ENCODE data around the gene GPD2. TPM values are rescaled to one million over a fixed set of nuclear protein-coding genes. Genes with fewer than 3 reads are reported as not detected.

Gene GPD2
- total and polyA plus RNA-seq, 2 of the 8 experiments (the other 6 are each of a cell fraction or from before 2014, with no cell fraction given): 8.4 to 43.1 TPM

DNA sequence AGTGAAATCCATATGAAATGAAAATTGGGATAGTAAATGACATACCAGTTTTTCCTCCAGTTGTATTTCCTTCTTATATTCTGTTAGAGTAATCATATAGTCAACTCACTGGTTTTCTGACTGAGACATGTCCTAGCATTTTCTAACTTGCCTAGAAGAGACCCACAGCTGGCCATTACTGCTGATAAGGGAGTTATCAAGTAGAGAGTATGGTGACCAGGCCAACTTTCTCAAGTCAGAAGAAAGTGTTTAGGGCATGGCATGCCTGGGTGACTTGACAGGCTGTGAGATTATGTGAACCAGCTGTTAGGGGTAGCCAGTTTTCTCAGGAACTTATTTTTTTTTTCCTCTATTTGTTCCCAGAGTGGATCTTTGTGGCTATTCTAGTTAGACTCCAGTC, 81.2 kb downstream of the GPD2 start:
- Histone ChIP-seq H3K4ac (replicated peaks; ENCODE audit: insufficient read length, low read depth, low read length) (no peak overlapping the region), H3K4me1 (replicated peaks in 1 of 4; ENCODE audit: control insufficient read depth in 3 of 4, insufficient read depth in 4 of 4, low read length in 3 of 4) (no peaks in the 10 kb centered on the region), H4K91ac (replicated peaks; ENCODE audit: insufficient read length, low read length) (no peak overlapping the region), H3K79me1 (ENCODE audit: low read depth, low read length) (no peaks in the 10 kb centered on the region), H2BK15ac (ENCODE audit: low read length) (no peak overlapping the region), H3K14ac (ENCODE audit: insufficient read length) (no peak overlapping the region), H2AFZ (ENCODE audit: low read length) (no peak overlapping the region), H2BK20ac (ENCODE audit: low read length) (no peak overlapping the region), H3K4me3 (ENCODE audit: extremely low read depth in 1 of 4, insufficient read depth in 2 of 4, low read depth in 3 of 4, low read length in 4 of 4) (no peak overlapping the region), H3K9me3 (ENCODE audit: insufficient read depth in 2 of 2, low read depth in 1 of 2, low read length in 1 of 2) (peaks cover 4% of the 10 kb centered on the region in 2 experiments; a peak in 2 of 4 replicates), H2AK5ac (ENCODE audit: low read depth, low read length) (no peak overlapping the region), H4K8ac (ENCODE audit: extremely low read depth, insufficient read depth, low read length) (no peak overlapping the region), H3K36me3 (ENCODE audit: control insufficient read depth in 2 of 4, insufficient read depth in 4 of 4, low read length in 3 of 4) (peaks cover 0 to 3% (median 0%) of the 10 kb centered on the region in 4 experiments; a peak in 1 of 8 replicates), H3K9ac (replicated peaks in 1 of 4; ENCODE audit: extremely low read depth in 1 of 4, low read depth in 3 of 4, low read length in 3 of 4) (no peak overlapping the region), H4K5ac (ENCODE audit: insufficient read length, low read depth, low read length) (no peak overlapping the region), H3K23ac (ENCODE audit: insufficient read length) (no peak overlapping the region), H3K4me2 (ENCODE audit: insufficient read depth in 1 of 2, low read depth in 2 of 2, low read length in 2 of 2) (no peak overlapping the region), H3K23me2 (ENCODE audit: low read depth, low read length) (no peaks in the 10 kb centered on the region), H3K79me2 (ENCODE audit: control insufficient read depth in 1 of 2, insufficient read depth in 2 of 2, low read length in 2 of 2) (no peaks in the 10 kb centered on the region), H3K27ac (ENCODE audit: low read depth, low read length) (no peak overlapping the region), H3K27me3 (replicated peaks in 1 of 4; ENCODE audit: control insufficient read depth in 3 of 4, extremely low read depth in 1 of 4, insufficient read depth in 3 of 4, low read length in 3 of 4) (no peaks in the 10 kb centered on the region), H3K18ac (ENCODE audit: extremely low read depth, low read length) (no peak overlapping the region), H4K20me1 (replicated peaks in 1 of 2; ENCODE audit: control insufficient read depth in 1 of 2, insufficient read depth in 2 of 2, low read length in 2 of 2) (no peaks in the 10 kb centered on the region), H2BK120ac (replicated peaks; ENCODE audit: low read depth, low read length) (no peak overlapping the region), H3K56ac (replicated peaks; ENCODE audit: insufficient read length, low read depth, low read length) (no peak overlapping the region), H2BK12ac (ENCODE audit: low read depth, low read length) (no peak overlapping the region), H2BK5ac (ENCODE audit: low read depth, low read length) (no peak overlapping the region)
- no peak for FAIRE-seq
- CTCF ChIA-PET (ENCODE audit: partially characterized antibody): no interaction called here
- TF ChIP-seq ZNF274 (IDR thresholded peaks at IDR 0.05; ENCODE audit: borderline replicate concordance, extremely low read depth, low read length): no peak
- TF ChIP-seq SIN3A (conservative IDR thresholded peaks at IDR 0.05 in 1 of 2, IDR thresholded peaks at IDR 0.05 in 1 of 2; ENCODE audit: low read depth in 1 of 2, low read length in 2 of 2): no peak
- TF ChIP-seq EP300 (IDR thresholded peaks at IDR 0.05; ENCODE audit: borderline replicate concordance in 1 of 2, low read depth in 2 of 2, low read length in 2 of 2): no peak
- TF ChIP-seq HDAC6 (IDR thresholded peaks at IDR 0.05; ENCODE audit: low read depth, low read length): no peak
- TF ChIP-seq RNF2 (IDR thresholded peaks at IDR 0.05; ENCODE audit: borderline replicate concordance, low read depth, low read length, missing control alignments, poor library complexity, severe bottlenecking): no peak
- POLR2A ChIA-PET (ENCODE audit: partially characterized antibody): interaction anchor here (0.6 to 1.1 kb wide), 2 partner anchors 9 to 175 kb away, joined by 3 to 4 read pairs; no protein-coding TSS in a partner anchor
- DNase-seq (ENCODE audit: low read depth in 1 of 2, low spot score in 2 of 2): no peak

Measured in H1 (cell line).